Breast epithelium (tissue), 3 donors: Measurements from ENCODE around the gene ZNF74.
"Not testable (repeated sequence)": the region's sequence is repeated elsewhere in the genome, so short reads cannot be mapped to it uniquely, and the experiment has no call there.

Source experiments
- CTCF ChIP-seq, 3 donors: fragments of 450-650 bp; IDR thresholded peaks; one replicate each; pipeline ENCODE4 v1.5.1; 2016 to 2017; ENCODE audit warnings: antibody characterized with exemption in 3 of 3, mild to moderate bottlenecking in 3 of 3, moderate library complexity in 3 of 3
- POLR2A ChIP-seq: fragments of 450-650 bp; IDR thresholded peaks from one replicate; pipeline ENCODE4 v1.6.1; 2016; ENCODE audit warnings: antibody characterized with exemption, mild to moderate bottlenecking, moderate library complexity
- POLR2AphosphoS5 ChIP-seq, 3 donors: sonication (generic); formaldehyde crosslinking; IDR thresholded peaks; one replicate each; pipeline ENCODE4 v1.6.1; 2017; ENCODE audit warnings: antibody characterized with exemption in 3 of 3

- TF ChIP-seq CTCF (IDR thresholded peaks at IDR 0.05); POLR2AphosphoS5 (IDR thresholded peaks at IDR 0.05); POLR2A: not testable (repeated sequence)
Measured at GRCh38 chr22:20392365-20392881, 1.5 kb upstream of the ZNF74 start.
